CD14-positive monocyte (primary cell): ENCODE measurements around the gene ATG9B. TPM values are rescaled to one million over a fixed set of nuclear protein-coding genes. Genes with fewer than 3 reads are reported as not detected.

ENCODE experiments used
- DNase-seq, 3 donors: peaks; one replicate each; pipeline ENCODE4 v3.0.0-alpha.2; 2011 to 2022
- H2AFZ ChIP-seq: 2 replicates; pipeline ENCODE4 v1.6.0; 2012; ENCODE audit warnings: mild to moderate bottlenecking, low read depth, low read length, inconsistent platforms; ENCODE audit not compliant: insufficient read depth, poor library complexity, severe bottlenecking
- H3K27ac ChIP-seq, 2 donors: 1 replicate in 1 of 2; 2 replicates in 1 of 2; pipeline ENCODE4 v1.5.1; 2012 to 2013; ENCODE audit warnings: low read length in 2 of 2, control low read depth in 1 of 2, inconsistent platforms in 1 of 2, low read depth in 1 of 2, mild to moderate bottlenecking in 1 of 2
- H3K27me3 ChIP-seq, 2 donors: one replicate each; pipeline versions ENCODE4 v1.6.0 to v1.6.1; 2011 to 2013; ENCODE audit warnings: low read length in 2 of 2; ENCODE audit not compliant: control insufficient read depth in 2 of 2, insufficient read depth in 2 of 2
- H3K36me3 ChIP-seq, 2 donors: replicated peaks in 1 of 2; 1 replicate in 1 of 2; 2 replicates in 1 of 2; pipeline versions ENCODE4 v1.5.1 to v1.6.1; 2012 to 2013; ENCODE audit warnings: low read length in 2 of 2, control low read depth in 1 of 2, inconsistent platforms in 1 of 2, mild to moderate bottlenecking in 1 of 2; ENCODE audit not compliant: insufficient read depth in 2 of 2, control insufficient read depth in 1 of 2
- H3K4me1 ChIP-seq, 2 donors: 1 replicate in 1 of 2; 2 replicates in 1 of 2; pipeline versions ENCODE4 v1.5.1 to v1.6.1; 2012 to 2013; ENCODE audit warnings: low read length in 2 of 2, control low read depth in 1 of 2, inconsistent platforms in 1 of 2, mild to moderate bottlenecking in 1 of 2, moderate library complexity in 1 of 2; ENCODE audit not compliant: insufficient read depth in 2 of 2, control insufficient read depth in 1 of 2
- H3K4me2 ChIP-seq: replicated peaks from 2 replicates; pipeline ENCODE3; 2012; ENCODE audit warnings: low read length, moderate library complexity, mild to moderate bottlenecking; ENCODE audit not compliant: poor library complexity, severe bottlenecking; ENCODE audit errors: extremely low read depth
- H3K4me3 ChIP-seq, 3 experiments: fragments of 200-600 bp in 1 of 3; sonication (generic) in 1 of 3; replicated peaks in 1 of 3; 1 replicate in 2 of 3; 2 replicates in 1 of 3; pipeline ENCODE4 v1.5.1; 2011 to 2013; ENCODE audit warnings: low read length in 3 of 3, mild to moderate bottlenecking in 3 of 3, control low read depth in 2 of 3, low read depth in 2 of 3, inconsistent platforms in 1 of 3, moderate library complexity in 1 of 3
- H3K79me2 ChIP-seq: 2 replicates; pipeline ENCODE4 v1.6.0; 2012; ENCODE audit warnings: mild to moderate bottlenecking, control low read depth, inconsistent platforms, low read length, moderate library complexity; ENCODE audit not compliant: insufficient read depth
- H3K9ac ChIP-seq: 2 replicates; pipeline ENCODE4 v1.6.0; 2017; ENCODE audit warnings: low read length, mild to moderate bottlenecking; ENCODE audit not compliant: insufficient read depth, poor library complexity, severe bottlenecking
- H3K9me3 ChIP-seq, 2 donors: replicated peaks in 1 of 2; 1 replicate in 1 of 2; 2 replicates in 1 of 2; pipeline versions ENCODE4 v1.5.1 to v1.6.1; 2012 to 2013; ENCODE audit warnings: low read length in 2 of 2, control low read depth in 1 of 2; ENCODE audit not compliant: control insufficient read depth in 1 of 2, insufficient read depth in 1 of 2
- H4K20me1 ChIP-seq: 2 replicates; pipeline ENCODE4 v1.6.0; 2012; ENCODE audit warnings: mild to moderate bottlenecking, low read length, control low read depth, moderate library complexity; ENCODE audit not compliant: insufficient read depth
- H3K27ac Mint-ChIP-seq, 7 donors: one replicate each; pipeline ENCODE4 v1.8.0; 2020; ENCODE audit warnings: mild to moderate bottlenecking in 7 of 7, mixed read lengths in 7 of 7, moderate library complexity in 6 of 7, inconsistent platforms in 2 of 7
- H3K27me3 Mint-ChIP-seq, 3 donors: one replicate each; pipeline ENCODE4 v1.8.0; 2021 to 2022; ENCODE audit warnings: low read depth in 3 of 3, mild to moderate bottlenecking in 3 of 3, mixed read lengths in 3 of 3, moderate library complexity in 3 of 3, inconsistent platforms in 1 of 3
- H3K36me3 Mint-ChIP-seq, 2 donors: one replicate each; pipeline ENCODE4 v1.8.0; 2020; ENCODE audit warnings: mixed read lengths in 2 of 2, inconsistent platforms in 1 of 2, mild to moderate bottlenecking in 1 of 2
- H3K4me1 Mint-ChIP-seq: one replicate; pipeline ENCODE4 v1.8.0; 2020; ENCODE audit warnings: mild to moderate bottlenecking, mixed read lengths
- H3K4me3 Mint-ChIP-seq, 2 donors: one replicate each; pipeline ENCODE4 v1.8.0; 2020; ENCODE audit warnings: mild to moderate bottlenecking in 2 of 2, mixed read lengths in 2 of 2, moderate library complexity in 1 of 2
- H3K9me3 Mint-ChIP-seq, 7 donors: one replicate each; pipeline ENCODE4 v1.8.0; 2020 to 2022; ENCODE audit warnings: mixed read lengths in 7 of 7, mild to moderate bottlenecking in 6 of 7, moderate library complexity in 6 of 7, inconsistent platforms in 2 of 7
- WGBS: methylation state at CpG from one replicate; pipeline ENCODE4 v1.1.5; 2013; ENCODE audit warnings: missing lambda C conversion rate; ENCODE audit not compliant: insufficient coverage; 5-methylcytosine and 5-hydroxymethylcytosine counted together
- intact Hi-C, 2 donors: fragments of 100-400 bp; cut with micrococcal nuclease; formaldehyde crosslinking; loops; one replicate each; pipeline versions ENCODE4 v1.15.0 to v1.15.1; 2023
- polyA plus RNA-seq, 3 donors: library from polyadenylated mRNA; depleted of rRNA in 1 of 3; unstranded in 2 of 3; stranded (reverse) in 1 of 3; fragments of 300-500 nt in 2 of 3; fragments of >200 nt in 1 of 3; fragmentation: Illumina TruSeq in 2 of 3; gene quantifications; 1 replicate in 2 of 3; 2 replicates in 1 of 3; pipeline ENCODE4 v1.2.3, GENCODE V29; 2012 to 2021
- TF ChIP-seq, protein P1 (sequence below): fragments of 200-600 bp; IDR thresholded peaks from one replicate; pipeline ENCODE4 v1.8.0; 2022; ENCODE audit warnings: antibody characterized with exemption, mild to moderate bottlenecking

ATG9B gene
- polyA plus RNA-seq, 3 donors, result 0.21 to 0.30 TPM; not detected in 1

DNA sequence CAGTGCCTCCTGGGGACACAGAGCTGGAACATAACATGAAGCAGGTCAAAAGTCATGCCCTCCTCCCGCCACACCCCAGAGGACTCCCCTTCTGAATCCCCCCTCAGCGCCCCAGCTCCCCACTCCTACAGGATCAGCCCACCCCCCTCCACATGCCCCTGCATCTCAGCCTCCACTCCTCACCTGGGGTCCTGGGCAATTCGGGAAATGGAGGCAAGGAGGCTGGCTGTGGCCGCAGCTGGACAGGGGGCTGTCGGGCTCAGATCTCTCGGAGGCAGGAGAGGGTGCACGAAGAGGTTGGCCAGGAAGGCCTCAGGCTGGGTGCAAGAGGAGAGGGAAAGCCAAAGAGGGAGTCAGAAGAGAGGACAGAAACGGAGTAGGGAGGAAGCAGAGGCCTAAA is 7.8 kb downstream of the ATG9B start:
- H3K36me3 Mint-ChIP-seq, result peaks cover 3 to 6% of the 10 kb centered on the region in 2 donors
- intact Hi-C loops, result loop anchor here in 1 of 2 donors (5.0 kb wide), 1 partner anchor 96 kb away; no protein-coding TSS in a partner anchor
- DNase-seq, result no peak
- peak overlapping the region in 1 of 7 donors; percentile 50 for H3K27ac Mint-ChIP-seq
- TF ChIP-seq, protein P1, sequence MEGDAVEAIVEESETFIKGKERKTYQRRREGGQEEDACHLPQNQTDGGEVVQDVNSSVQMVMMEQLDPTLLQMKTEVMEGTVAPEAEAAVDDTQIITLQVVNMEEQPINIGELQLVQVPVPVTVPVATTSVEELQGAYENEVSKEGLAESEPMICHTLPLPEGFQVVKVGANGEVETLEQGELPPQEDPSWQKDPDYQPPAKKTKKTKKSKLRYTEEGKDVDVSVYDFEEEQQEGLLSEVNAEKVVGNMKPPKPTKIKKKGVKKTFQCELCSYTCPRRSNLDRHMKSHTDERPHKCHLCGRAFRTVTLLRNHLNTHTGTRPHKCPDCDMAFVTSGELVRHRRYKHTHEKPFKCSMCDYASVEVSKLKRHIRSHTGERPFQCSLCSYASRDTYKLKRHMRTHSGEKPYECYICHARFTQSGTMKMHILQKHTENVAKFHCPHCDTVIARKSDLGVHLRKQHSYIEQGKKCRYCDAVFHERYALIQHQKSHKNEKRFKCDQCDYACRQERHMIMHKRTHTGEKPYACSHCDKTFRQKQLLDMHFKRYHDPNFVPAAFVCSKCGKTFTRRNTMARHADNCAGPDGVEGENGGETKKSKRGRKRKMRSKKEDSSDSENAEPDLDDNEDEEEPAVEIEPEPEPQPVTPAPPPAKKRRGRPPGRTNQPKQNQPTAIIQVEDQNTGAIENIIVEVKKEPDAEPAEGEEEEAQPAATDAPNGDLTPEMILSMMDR, result no peak
- Histone ChIP-seq H3K79me2 (no peaks in the 10 kb centered on the region), H3K4me2 (no peak overlapping the region), H4K20me1 (no peaks in the 10 kb centered on the region), H3K27me3 (peaks cover 25 to 68% of the 10 kb centered on the region in 2 donors), H3K4me3 (no peak overlapping the region), H3K27ac (no peak overlapping the region), H3K9ac (no peak overlapping the region), H3K9me3 (peaks cover 0 to 6% of the 10 kb centered on the region in 2 donors), H2AFZ (no peak overlapping the region), H3K36me3 (no peaks in the 10 kb centered on the region), H3K4me1 (peaks cover 31 to 52% of the 10 kb centered on the region in 2 donors)
- peak overlapping the region in 1 of 2 donors; percentile 42 for H3K4me3 Mint-ChIP-seq
- 89% methylated on average over 7 of the region's 8 CpGs for WGBS
- peaks cover 67 to 95% (median 78%) of the 10 kb centered on the region in 3 donors for H3K27me3 Mint-ChIP-seq
- H3K9me3 Mint-ChIP-seq, result peaks cover 0 to 22% (median 5%) of the 10 kb centered on the region in 7 donors
- peaks cover 46% of the 10 kb centered on the region for H3K4me1 Mint-ChIP-seq

DNA sequence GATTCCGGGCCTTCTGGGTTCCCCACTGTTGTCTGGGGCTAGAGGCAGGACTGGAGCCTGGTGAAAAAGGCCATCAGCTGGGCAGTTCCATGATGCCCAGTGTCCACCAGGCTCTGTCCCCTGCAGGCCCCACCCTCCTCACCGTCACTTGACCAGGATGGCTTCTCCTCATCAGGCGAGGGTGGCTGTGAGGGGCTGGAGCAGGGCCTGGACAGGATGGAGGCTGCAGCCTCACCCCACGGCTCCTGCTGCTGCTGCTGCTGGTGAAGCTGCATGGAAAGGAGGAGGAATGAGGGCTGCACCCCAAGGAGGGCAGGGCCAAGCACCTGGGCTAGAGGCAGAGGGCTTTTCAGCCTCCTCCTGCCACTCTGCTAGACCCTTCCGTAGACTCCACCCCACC is 8.3 kb downstream of the ATG9B start:
- Histone ChIP-seq H3K27me3 (peaks cover 25 to 63% of the 10 kb centered on the region in 2 donors), H2AFZ (no peak overlapping the region), H3K9me3 (peaks cover 0 to 6% of the 10 kb centered on the region in 2 donors), H3K9ac (no peak overlapping the region), H3K27ac (no peak overlapping the region), H3K4me2 (no peak overlapping the region), H3K36me3 (no peaks in the 10 kb centered on the region), H3K4me3 (no peak overlapping the region), H4K20me1 (no peaks in the 10 kb centered on the region), H3K79me2 (no peaks in the 10 kb centered on the region), H3K4me1 (peaks cover 34 to 57% of the 10 kb centered on the region in 2 donors)
- 100% methylated on average over 2 of the region's 5 CpGs for WGBS
- DNase-seq, result no peak
- intact Hi-C loops, result loop anchor here in 1 of 2 donors (5.0 kb wide), 1 partner anchor 96 kb away; no protein-coding TSS in a partner anchor
- peaks cover 50% of the 10 kb centered on the region for H3K4me1 Mint-ChIP-seq
- H3K4me3 Mint-ChIP-seq, result no peak overlapping the region
- H3K9me3 Mint-ChIP-seq, result peaks cover 0 to 22% (median 5%) of the 10 kb centered on the region in 7 donors
- TF ChIP-seq, protein P1, result no peak
- H3K27ac Mint-ChIP-seq, result peak overlapping the region in 1 of 7 donors; percentile 37
- peaks cover 63 to 94% (median 74%) of the 10 kb centered on the region in 3 donors for H3K27me3 Mint-ChIP-seq
- peaks cover 3 to 6% of the 10 kb centered on the region in 2 donors for H3K36me3 Mint-ChIP-seq
